Endodermal cell (in vitro differentiated cells): ENCODE data around the gene C16orf54. TPM values are rescaled to one million over a fixed set of nuclear protein-coding genes. Genes with fewer than 3 reads are reported as not detected.

Experiments used
- DNase-seq: peaks from one replicate; pipeline ENCODE4 v3.0.0-alpha.2; 2017
- H3K27ac ChIP-seq: 2 replicates; pipeline ENCODE4 v1.5.1; 2013; ENCODE audit warnings: mild to moderate bottlenecking, low read depth, low read length, moderate library complexity
- H3K27me3 ChIP-seq: 2 replicates; pipeline ENCODE4 v1.6.1; 2013; ENCODE audit warnings: mild to moderate bottlenecking, low read length, moderate library complexity; ENCODE audit not compliant: insufficient read depth, control insufficient read depth, poor library complexity, severe bottlenecking
- H3K36me3 ChIP-seq: 2 replicates; pipeline ENCODE4 v1.7.0; 2013; ENCODE audit warnings: mild to moderate bottlenecking, low read length, moderate library complexity; ENCODE audit not compliant: control insufficient read depth, insufficient read depth
- H3K4me1 ChIP-seq: one replicate; pipeline ENCODE4 v1.7.0; 2013; ENCODE audit warnings: low read length; ENCODE audit not compliant: control insufficient read depth, insufficient read depth
- H3K4me3 ChIP-seq: 2 replicates; pipeline ENCODE4 v1.5.1; 2013; ENCODE audit warnings: mild to moderate bottlenecking, low read length, moderate library complexity
- H3K9ac ChIP-seq: 2 replicates; pipeline ENCODE4 v1.6.1; 2013; ENCODE audit warnings: mild to moderate bottlenecking, low read length, moderate library complexity; ENCODE audit not compliant: poor library complexity, severe bottlenecking; ENCODE audit errors: extremely low read depth
- H3K9me3 ChIP-seq: 2 replicates; pipeline ENCODE4 v1.6.1; 2013; ENCODE audit warnings: mild to moderate bottlenecking, low read length, moderate library complexity; ENCODE audit not compliant: control insufficient read depth
- H3K27ac Mint-ChIP-seq: 2 replicates; pipeline ENCODE4 v1.8.0; 2020; ENCODE audit warnings: mixed read lengths
- H3K27me3 Mint-ChIP-seq: 2 replicates; pipeline ENCODE4 v1.8.0; 2021; ENCODE audit warnings: mild to moderate bottlenecking, mixed read lengths; ENCODE audit not compliant: insufficient read depth
- H3K36me3 Mint-ChIP-seq: 2 replicates; pipeline ENCODE4 v1.8.0; 2020; ENCODE audit warnings: low read depth, mixed read lengths
- H3K4me1 Mint-ChIP-seq: 2 replicates; pipeline ENCODE4 v1.8.0; 2020; ENCODE audit warnings: mixed read lengths
- H3K4me3 Mint-ChIP-seq: 2 replicates; pipeline ENCODE4 v1.8.0; 2020; ENCODE audit warnings: mild to moderate bottlenecking, moderate library complexity, mixed read lengths
- H3K9me3 Mint-ChIP-seq: 2 replicates; pipeline ENCODE4 v1.8.0; 2020; ENCODE audit warnings: mild to moderate bottlenecking, mixed read lengths
- CTCF ChIP-seq: fragments of 200-600 bp; sonication (generic); conservative IDR thresholded peaks from 2 replicates; pipeline ENCODE4 v1.5.0; 2021; ENCODE audit warnings: antibody characterized with exemption, mild to moderate bottlenecking
- WGBS, 2 experiments: methylation state at CpG; one replicate each; pipeline versions ENCODE4 v1.1.5 to v1.1.7; 2013; ENCODE audit warnings: missing lambda C conversion rate in 2 of 2, mixed read lengths in 1 of 2; ENCODE audit not compliant: insufficient coverage in 1 of 2, insufficient read length in 1 of 2; 5-methylcytosine and 5-hydroxymethylcytosine counted together
- total RNA-seq, 2 donors: library from RNA; stranded (reverse); fragmentation: NEBNext Ultra II Directional in 1 of 2; extraction: Animal tissue kit (Norgen Biotek cat#: 25700) in 1 of 2; gene quantifications; 2 replicates in 1 of 2; 3 replicates in 1 of 2; pipeline ENCODE4 v1.2.1, GENCODE V29; 2021

Gene C16orf54
- total RNA-seq, 2 donors from 2014 or later: not detected

- 91 to 95% methylated on average over 9 to 11 of the region's 11 CpGs for WGBS, 2 experiments
- H3K4me3 Mint-ChIP-seq: no peak overlapping the region
Measured at GRCh38 chr16:29699324-29700219, 46.2 kb downstream of the C16orf54 start.

GRCh38 chr16:29698484-29699323, 47.1 kb downstream of the C16orf54 start:
- no peak overlapping the region for H3K4me3 Mint-ChIP-seq
- peaks cover 25% of the 10 kb centered on the region for H3K9me3 Mint-ChIP-seq
- H3K27me3 Mint-ChIP-seq: no peaks in the 10 kb centered on the region
- 90 to 96% methylated on average over 15 to 17 of the region's 17 CpGs for WGBS, 2 experiments
- peak; percentile 51 for DNase-seq
- no peaks in the 10 kb centered on the region for H3K4me1 ChIP-seq
- peaks cover 11% of the 10 kb centered on the region for H3K4me1 Mint-ChIP-seq
- no peak for TF ChIP-seq CTCF
- H3K27ac Mint-ChIP-seq: no peak overlapping the region
- no peaks in the 10 kb centered on the region for H3K27me3 ChIP-seq
- peaks cover 38% of the 10 kb centered on the region for H3K36me3 Mint-ChIP-seq
- no peak overlapping the region for H3K27ac ChIP-seq
- peaks cover 20% of the 10 kb centered on the region for H3K36me3 ChIP-seq
- H3K9ac ChIP-seq: no peak overlapping the region
- peaks cover 20% of the 10 kb centered on the region for H3K9me3 ChIP-seq
- H3K4me3 ChIP-seq: no peak overlapping the region

More at GRCh38 chr16:29699324-29700219, 46.2 kb downstream of the C16orf54 start:
- Histone ChIP-seq H3K27ac (no peak overlapping the region), H3K27me3 (no peaks in the 10 kb centered on the region), H3K4me3 (no peak overlapping the region), H3K36me3 (peaks cover 20% of the 10 kb centered on the region), H3K9me3 (peaks cover 20% of the 10 kb centered on the region), H3K4me1 (no peaks in the 10 kb centered on the region), H3K9ac (no peak overlapping the region)
- peak; percentile 54 for DNase-seq
- Mint-ChIP-seq H3K36me3 (peaks cover 35% of the 10 kb centered on the region), H3K4me1 (peaks cover 11% of the 10 kb centered on the region), H3K27ac (no peak overlapping the region), H3K9me3 (peaks cover 25% of the 10 kb centered on the region), H3K27me3 (no peaks in the 10 kb centered on the region)
- TF ChIP-seq CTCF: no peak

- Histone ChIP-seq H3K9me3 (peaks cover 20% of the 10 kb centered on the region), H3K27ac (no peak overlapping the region), H3K4me1 (no peaks in the 10 kb centered on the region), H3K4me3 (no peak overlapping the region), H3K9ac (no peak overlapping the region), H3K27me3 (no peaks in the 10 kb centered on the region), H3K36me3 (peaks cover 20% of the 10 kb centered on the region)
- Mint-ChIP-seq H3K27ac (no peak overlapping the region), H3K36me3 (peaks cover 39% of the 10 kb centered on the region), H3K4me3 (no peak overlapping the region), H3K9me3 (peaks cover 25% of the 10 kb centered on the region), H3K4me1 (peaks cover 11% of the 10 kb centered on the region), H3K27me3 (no peaks in the 10 kb centered on the region)
- TF ChIP-seq CTCF: no peak
- WGBS, 2 experiments: 100% methylated on average over 2 of the region's 2 CpGs; no CpG with 5 or more reads in 1 of the 2 experiments
- no peak for DNase-seq
Measured at GRCh38 chr16:29698042-29698441, 47.7 kb downstream of the C16orf54 start.
